GM13976 (cell line): ENCODE measurements around the gene CPED1.

Experiments
- DNase-seq: peaks from one replicate; pipeline ENCODE4 v3.0.0; 2012; ENCODE audit warnings: low spot score
- CTCF ChIP-seq: IDR thresholded peaks from 2 replicates; pipeline ENCODE4 v1.5.1; 2012; ENCODE audit warnings: borderline replicate concordance, mild to moderate bottlenecking; ENCODE audit not compliant: insufficient read depth; ENCODE audit errors: extremely low read depth, missing control alignments, control extremely low read depth
- in situ Hi-C: fragments of 300-500 bp; cut with MboI; formaldehyde crosslinking; loops from one replicate; pipeline ENCODE4 v1.12.0; 2022; ENCODE audit warnings: low sequenced_read_pairs, mixed read lengths, inconsistent platforms; ENCODE audit not compliant: unreplicated experiment

Gene CPED1

GRCh38 chr7:121343302-121343701, 354.8 kb downstream of the CPED1 start:
- DNase-seq: no peak
- in situ Hi-C loops: loop anchor here (25.0 kb wide), 1 partner anchor 356 kb away; the partner anchor contains the start of gene CPED1
- no peak for TF ChIP-seq CTCF

- TF ChIP-seq CTCF: no peak
- DNase-seq: no peak
- in situ Hi-C loops: loop anchor here (25.0 kb wide), 1 partner anchor 357 kb away; the partner anchor contains the start of gene CPED1
Observed at GRCh38 chr7:121344093-121344492, 355.6 kb downstream of the CPED1 start.

- DNase-seq: no peak
- in situ Hi-C loops: loop anchor here (25.0 kb wide), 1 partner anchor 357 kb away; the partner anchor contains the start of gene CPED1
- no peak for TF ChIP-seq CTCF
Observed at GRCh38 chr7:121344497-121344896, 356.0 kb downstream of the CPED1 start.
